ENCODE measurements around the gene C4orf50. TPM values are rescaled to one million over a fixed set of nuclear protein-coding genes. Genes with fewer than 3 reads are reported as not detected.

The C4orf50 gene
- total and polyA plus RNA-seq, 12 donors: 0.08 to 1.4 (median 0.56) TPM; not detected in 4

DNA sequence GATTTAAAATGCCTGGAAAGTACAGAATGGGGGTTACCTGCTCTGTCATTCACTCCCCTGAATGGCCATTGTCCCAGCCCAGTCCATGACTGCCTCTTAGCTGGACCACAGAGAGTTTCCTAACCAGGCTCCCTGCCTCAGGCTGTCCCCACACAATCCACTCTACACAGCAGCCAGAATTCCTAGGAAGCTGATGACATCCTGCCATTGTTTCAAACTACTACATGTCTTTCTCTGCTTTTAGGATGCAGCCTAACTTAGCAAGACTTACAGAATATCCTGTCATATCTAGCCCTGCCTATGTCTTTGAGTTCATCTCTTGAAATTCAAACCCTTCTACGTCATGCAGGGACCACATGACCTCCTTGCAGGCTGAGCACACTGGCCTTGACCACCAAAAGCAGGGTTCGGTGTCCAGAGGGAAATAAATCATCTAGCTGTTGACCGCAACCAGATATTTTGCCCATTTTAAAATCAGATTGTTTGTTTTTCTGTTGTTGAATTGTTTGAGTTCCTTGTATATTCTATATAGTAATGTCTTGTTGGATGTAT is 109.3 kb downstream of the C4orf50 start:
- Histone ChIP-seq H3K27ac (no peak overlapping the region), H3K9me3 (replicated peaks in 1 of 3) (no peaks in the 10 kb centered on the region), H3K36me3 (replicated peaks in 1 of 2) (no peaks in the 10 kb centered on the region), H3K4me1 (replicated peaks in 1 of 2) (no peaks in the 10 kb centered on the region), H3K27me3 (no peaks in the 10 kb centered on the region), H3K4me3 (no peak overlapping the region)
- DNase-seq: peak in 2 of 7 donors; percentile 20 to 49
- WGBS, 4 donors: 11 to 19% (median 12%) methylated on average over 3 of the region's 3 CpGs
- TF ChIP-seq POLR2A (IDR thresholded peaks at IDR 0.05): no peak
- TF ChIP-seq, protein P1, sequence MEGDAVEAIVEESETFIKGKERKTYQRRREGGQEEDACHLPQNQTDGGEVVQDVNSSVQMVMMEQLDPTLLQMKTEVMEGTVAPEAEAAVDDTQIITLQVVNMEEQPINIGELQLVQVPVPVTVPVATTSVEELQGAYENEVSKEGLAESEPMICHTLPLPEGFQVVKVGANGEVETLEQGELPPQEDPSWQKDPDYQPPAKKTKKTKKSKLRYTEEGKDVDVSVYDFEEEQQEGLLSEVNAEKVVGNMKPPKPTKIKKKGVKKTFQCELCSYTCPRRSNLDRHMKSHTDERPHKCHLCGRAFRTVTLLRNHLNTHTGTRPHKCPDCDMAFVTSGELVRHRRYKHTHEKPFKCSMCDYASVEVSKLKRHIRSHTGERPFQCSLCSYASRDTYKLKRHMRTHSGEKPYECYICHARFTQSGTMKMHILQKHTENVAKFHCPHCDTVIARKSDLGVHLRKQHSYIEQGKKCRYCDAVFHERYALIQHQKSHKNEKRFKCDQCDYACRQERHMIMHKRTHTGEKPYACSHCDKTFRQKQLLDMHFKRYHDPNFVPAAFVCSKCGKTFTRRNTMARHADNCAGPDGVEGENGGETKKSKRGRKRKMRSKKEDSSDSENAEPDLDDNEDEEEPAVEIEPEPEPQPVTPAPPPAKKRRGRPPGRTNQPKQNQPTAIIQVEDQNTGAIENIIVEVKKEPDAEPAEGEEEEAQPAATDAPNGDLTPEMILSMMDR (IDR thresholded peaks at IDR 0.05): no peak
- intact Hi-C loops (cut with DNase I): no loop called here

DNA sequence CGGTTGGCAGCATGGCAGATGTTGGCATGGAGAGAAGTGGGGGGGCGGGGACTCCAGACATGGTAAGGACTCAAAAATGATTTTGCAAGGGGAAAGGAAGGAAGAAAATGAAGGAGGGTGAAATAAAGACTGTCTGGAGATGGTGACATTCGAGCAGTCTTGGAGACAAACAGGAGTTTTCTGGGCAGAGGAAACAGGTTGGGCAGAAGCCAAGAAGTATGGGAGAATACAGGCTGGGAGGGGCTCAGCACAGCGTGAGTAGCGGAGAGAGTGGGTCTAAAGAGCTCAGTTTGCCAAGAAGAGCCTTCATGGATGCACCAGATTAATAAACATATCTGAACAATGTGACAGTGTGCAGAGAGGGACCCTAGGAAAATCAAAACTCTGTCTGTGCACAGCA is 112.0 kb downstream of the C4orf50 start:
- no peak overlapping the region for H3K27ac ChIP-seq
- H3K27me3 ChIP-seq: no peaks in the 10 kb centered on the region
- intact Hi-C loops (cut with DNase I): no loop called here
- no peak overlapping the region for H3K4me3 ChIP-seq
- WGBS, 4 donors: 21 to 25% (median 24%) methylated on average over 5 of the region's 5 CpGs
- TF ChIP-seq POLR2A (IDR thresholded peaks at IDR 0.05): no peak
- TF ChIP-seq, protein P1 (IDR thresholded peaks at IDR 0.05): no peak
- H3K4me1 ChIP-seq (replicated peaks in 1 of 2): no peaks in the 10 kb centered on the region
- no peak for DNase-seq
- H3K9me3 ChIP-seq (replicated peaks in 1 of 3): no peaks in the 10 kb centered on the region
- no peaks in the 10 kb centered on the region for H3K36me3 ChIP-seq (replicated peaks in 1 of 2)

DNA sequence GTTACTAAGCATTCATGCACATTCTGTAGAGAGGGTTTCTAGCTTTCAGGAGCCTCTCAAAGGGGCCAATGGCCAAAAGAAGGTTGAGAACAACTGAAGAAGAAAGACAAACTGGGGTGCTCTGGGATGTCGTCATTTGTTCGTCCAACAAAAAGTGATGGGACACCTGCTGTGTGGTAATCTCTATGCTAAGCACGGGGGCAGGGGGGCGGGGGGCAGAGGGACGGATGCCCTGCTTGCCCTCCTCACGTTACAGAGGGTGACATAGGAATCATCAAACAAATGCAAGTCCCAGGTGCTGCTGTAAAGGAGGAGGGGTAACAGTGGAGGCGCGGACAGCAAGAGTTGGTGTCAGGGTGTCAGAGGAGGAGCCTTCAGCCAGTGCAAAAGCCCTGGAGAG is 112.5 kb downstream of the C4orf50 start:
- Histone ChIP-seq H3K9me3 (replicated peaks in 1 of 3) (no peaks in the 10 kb centered on the region), H3K27ac (no peak overlapping the region), H3K4me1 (replicated peaks in 1 of 2) (no peaks in the 10 kb centered on the region), H3K36me3 (replicated peaks in 1 of 2) (no peaks in the 10 kb centered on the region), H3K27me3 (no peaks in the 10 kb centered on the region), H3K4me3 (no peak overlapping the region)
- WGBS, 4 donors: 7 to 13% (median 10%) methylated on average over 8 of the region's 8 CpGs
- intact Hi-C loops (cut with DNase I): no loop called here
- DNase-seq: no peak
- TF ChIP-seq POLR2A (IDR thresholded peaks at IDR 0.05): no peak
- TF ChIP-seq, protein P1 (IDR thresholded peaks at IDR 0.05): no peak

DNA sequence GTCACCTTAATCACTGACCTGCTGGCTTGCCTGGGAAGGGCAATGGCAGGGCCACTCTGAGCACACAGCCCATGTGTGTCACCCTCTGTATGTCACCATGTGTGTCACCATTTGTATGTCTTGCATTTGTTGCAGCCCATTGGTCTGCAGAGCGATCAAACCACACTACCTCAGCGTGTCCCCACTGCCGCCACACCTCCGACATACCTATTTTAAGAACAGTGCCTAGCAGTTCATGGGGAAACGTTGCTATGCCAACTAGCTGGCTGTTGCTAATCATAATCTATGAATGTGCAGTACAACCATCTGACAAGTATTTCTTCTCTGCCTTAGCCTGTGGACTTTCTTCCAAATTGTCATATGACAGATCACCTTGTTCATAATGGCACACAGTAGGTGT is 117.4 kb downstream of the C4orf50 start:
- H3K36me3 ChIP-seq (replicated peaks in 1 of 2): no peaks in the 10 kb centered on the region
- no peak for DNase-seq
- TF ChIP-seq, protein P1 (IDR thresholded peaks at IDR 0.05): no peak
- no peak for TF ChIP-seq POLR2A (IDR thresholded peaks at IDR 0.05)
- WGBS, 4 donors: 71 to 79% (median 76%) methylated on average over 5 of the region's 5 CpGs
- intact Hi-C loops (cut with DNase I): no loop called here
- no peak overlapping the region for H3K27ac ChIP-seq
- peaks cover 12% of the 10 kb centered on the region for H3K27me3 ChIP-seq
- no peaks in the 10 kb centered on the region for H3K9me3 ChIP-seq (replicated peaks in 1 of 3)
- H3K4me1 ChIP-seq (replicated peaks in 1 of 2): no peaks in the 10 kb centered on the region
- H3K4me3 ChIP-seq: no peak overlapping the region
